GM21360 (cell line): ENCODE measurements around the gene TSHZ3.

Experiments used
- ATAC-seq: cut with Tn5 transposase; IDR thresholded peaks from one replicate; pipeline ENCODE4 v1.9.1; 2021; ENCODE audit warnings: mild to moderate bottlenecking, moderate library complexity; ENCODE audit not compliant: unreplicated experiment

Gene TSHZ3

DNA sequence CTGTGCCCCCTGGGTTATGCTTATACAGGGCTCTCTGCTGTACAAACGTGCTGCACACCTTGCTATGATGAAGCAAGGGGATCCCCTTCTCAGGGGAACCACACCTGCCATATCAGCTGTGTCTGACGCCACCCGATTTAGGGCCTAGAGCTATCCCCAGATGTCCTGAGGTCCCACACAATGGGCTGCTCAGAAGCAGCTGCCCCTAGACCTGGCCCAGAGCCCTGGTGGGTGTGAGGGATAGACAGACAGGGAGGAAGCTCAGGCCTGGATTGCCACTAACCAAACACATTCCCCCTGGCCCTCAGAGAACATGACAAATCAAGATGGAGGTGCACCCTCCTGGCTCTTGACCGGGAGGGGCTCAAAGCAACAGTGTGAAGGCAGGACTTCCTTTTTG lies 59.3 kb downstream of the TSHZ3 start:
- no peak for ATAC-seq

DNA sequence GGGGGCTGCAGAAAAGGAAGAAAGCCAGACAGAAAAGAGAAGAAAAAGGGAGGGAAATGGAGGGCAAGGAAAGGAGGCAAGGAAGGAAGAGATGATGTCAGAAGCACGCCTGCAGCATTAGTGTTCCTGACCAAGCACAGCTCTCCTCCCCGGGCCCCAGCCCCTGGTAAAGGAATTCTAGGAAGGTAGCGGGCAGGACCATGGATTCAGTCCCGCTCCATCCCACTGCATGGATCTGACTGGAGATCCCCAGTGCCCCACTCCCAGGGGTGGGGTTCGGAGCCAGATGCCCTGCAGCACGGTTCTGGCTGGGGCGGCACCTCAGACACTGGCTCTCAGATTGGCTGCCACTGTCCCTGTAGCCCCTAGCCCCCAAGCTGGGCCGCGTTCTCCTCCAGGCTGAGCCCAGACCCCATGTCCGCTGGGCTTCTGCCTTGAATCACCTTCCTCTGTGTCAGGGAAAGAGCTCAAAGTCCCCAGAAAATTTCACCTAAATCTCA lies 59.8 kb downstream of the TSHZ3 start:
- ATAC-seq = no peak

DNA sequence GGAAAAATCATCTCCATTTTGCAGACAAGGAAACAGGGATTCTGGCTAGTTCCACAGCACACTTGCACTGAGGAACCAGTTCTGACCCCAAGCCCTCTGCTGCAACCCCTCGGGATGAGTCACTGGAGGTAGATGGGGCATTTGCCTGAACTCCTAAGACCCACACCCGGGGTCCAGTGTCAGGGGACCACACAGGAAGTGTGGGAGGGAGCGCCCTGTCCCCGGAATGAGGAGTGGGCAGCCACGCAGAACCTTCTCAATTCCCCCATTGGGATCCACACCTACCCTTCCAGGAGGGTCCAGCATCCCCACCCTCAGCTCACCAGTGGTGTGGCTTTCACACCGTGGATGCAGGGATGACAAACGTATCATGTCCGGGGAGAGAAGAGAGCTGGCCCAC lies 62.7 kb downstream of the TSHZ3 start:
- ATAC-seq = no peak

DNA sequence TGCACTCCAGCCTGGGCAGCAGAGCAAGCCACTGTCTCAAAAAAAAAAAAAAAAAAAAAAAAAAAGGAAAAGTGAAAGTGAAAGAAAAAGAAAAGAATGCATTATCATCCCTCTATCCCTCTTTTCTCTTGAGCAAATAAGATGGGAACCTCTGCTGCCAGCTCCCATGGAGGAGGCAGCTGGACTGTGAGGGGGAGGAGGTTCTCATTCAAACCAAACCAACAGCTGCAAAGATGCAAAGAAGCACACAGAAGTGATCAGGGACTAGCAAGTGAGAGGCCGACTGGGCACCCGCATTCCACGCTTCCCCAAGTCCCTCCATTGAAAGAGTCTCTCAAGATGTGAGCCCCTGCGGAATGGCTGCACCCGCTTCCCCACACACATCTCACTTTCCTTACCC lies 63.5 kb downstream of the TSHZ3 start:
- no peak for ATAC-seq

DNA sequence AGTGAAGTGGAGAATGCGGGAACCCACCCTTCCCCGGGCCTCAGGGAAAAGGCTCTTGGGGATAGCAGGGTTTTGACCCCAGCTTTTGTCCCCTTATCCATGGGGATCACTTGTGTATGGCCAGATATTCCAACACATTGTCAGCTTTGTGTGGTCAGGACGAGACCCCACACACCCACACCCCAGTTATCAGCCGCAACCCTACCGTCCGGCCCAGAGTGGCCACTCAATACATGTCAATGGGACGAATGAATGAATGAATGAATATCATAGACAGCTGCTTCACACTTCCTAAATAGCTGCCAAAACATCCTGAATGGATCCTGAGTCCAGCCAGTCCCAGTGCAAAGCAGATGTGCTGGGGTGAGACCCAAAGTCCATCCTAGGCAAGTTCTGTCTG lies 64.6 kb downstream of the TSHZ3 start:
- no peak for ATAC-seq

DNA sequence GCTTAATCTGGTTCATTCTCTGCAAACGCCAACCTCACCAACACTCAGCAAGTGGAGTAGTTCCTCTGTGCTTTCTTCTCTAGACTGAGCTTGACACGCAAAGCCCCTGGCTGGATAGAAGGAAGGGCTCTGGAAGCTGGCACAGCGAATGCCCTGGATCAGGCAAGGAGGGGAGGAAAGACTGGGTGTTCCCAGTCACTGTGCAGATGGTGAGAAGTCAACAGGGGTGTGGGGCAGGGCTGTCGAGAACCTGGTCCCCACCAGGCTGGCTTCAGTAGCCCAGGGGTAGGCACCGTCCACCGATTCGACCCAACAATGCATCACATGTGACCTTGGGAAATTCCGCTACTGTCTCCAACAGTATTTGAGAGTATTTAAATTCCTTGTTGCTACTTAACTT lies 65.5 kb downstream of the TSHZ3 start:
- ATAC-seq = no peak

DNA sequence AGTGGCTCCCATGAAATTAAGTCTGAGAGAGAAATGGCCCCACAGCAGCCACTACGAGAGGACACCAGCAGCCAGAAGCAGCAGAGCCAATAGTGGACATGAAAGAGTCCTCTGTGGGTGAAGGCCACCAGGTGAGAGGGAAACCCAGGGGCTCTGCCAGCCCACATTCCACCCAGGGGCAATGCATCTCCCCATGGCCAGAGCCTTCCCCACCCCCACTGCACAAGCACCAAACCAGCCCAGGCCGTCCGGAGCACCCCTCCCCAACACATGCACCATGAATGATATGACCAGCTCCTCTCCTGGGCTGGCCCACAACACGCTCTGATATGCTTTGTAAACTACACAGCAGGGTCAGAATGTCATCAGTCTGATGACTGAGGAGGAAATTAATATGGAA lies 66.9 kb downstream of the TSHZ3 start:
- no peak for ATAC-seq

DNA sequence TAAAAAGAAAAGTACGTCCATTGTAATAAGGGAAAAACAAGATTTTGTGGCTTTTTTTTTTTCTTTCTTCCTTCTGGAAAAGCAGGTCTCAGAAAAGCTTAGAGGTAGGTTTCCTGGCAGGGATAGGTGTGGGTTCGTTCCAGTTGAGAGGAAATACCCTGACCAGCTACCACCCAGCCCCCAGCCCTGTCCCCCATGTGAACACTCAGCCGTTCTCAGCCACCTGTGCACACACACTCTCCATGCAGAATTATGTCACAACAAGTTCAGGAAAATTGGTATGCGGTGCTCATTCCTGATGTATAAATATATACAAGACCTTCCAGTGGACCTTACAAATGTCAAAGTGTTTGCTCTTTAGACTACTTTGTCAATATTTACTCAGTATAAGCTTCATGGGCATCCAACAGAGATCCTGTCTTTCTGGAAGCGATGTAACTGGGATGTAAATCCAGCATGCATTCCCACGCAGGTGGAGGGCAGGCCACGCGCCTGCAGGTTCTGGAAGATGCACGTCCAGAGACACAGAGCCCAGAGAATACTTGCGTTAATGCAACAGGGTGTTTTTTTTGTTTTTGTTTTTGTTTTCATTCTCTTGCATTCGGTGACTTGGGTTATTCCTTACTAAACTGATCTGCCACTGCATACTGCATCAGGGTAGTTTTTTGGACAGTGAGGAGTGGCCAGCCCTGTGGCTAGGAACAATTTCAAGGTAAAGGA lies 68.8 kb downstream of the TSHZ3 start:
- no peak for ATAC-seq

DNA sequence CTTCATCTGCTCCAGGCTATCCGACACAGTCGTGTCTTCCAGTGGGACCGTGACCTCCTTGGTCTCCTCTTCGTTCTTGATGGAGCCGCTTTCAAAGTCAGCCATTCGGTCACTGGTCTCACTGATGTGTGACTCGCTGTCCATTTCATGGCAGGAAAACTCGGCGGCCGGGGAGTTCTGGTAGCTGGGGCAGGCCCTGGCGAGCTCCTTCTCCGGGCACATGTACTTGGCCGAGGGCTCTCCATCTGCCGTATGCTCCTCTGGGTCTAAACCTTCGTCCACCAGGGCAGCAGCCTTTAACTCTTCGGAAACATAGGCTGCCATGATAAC lies 69.8 kb downstream of the TSHZ3 start:
- ATAC-seq = no peak

DNA sequence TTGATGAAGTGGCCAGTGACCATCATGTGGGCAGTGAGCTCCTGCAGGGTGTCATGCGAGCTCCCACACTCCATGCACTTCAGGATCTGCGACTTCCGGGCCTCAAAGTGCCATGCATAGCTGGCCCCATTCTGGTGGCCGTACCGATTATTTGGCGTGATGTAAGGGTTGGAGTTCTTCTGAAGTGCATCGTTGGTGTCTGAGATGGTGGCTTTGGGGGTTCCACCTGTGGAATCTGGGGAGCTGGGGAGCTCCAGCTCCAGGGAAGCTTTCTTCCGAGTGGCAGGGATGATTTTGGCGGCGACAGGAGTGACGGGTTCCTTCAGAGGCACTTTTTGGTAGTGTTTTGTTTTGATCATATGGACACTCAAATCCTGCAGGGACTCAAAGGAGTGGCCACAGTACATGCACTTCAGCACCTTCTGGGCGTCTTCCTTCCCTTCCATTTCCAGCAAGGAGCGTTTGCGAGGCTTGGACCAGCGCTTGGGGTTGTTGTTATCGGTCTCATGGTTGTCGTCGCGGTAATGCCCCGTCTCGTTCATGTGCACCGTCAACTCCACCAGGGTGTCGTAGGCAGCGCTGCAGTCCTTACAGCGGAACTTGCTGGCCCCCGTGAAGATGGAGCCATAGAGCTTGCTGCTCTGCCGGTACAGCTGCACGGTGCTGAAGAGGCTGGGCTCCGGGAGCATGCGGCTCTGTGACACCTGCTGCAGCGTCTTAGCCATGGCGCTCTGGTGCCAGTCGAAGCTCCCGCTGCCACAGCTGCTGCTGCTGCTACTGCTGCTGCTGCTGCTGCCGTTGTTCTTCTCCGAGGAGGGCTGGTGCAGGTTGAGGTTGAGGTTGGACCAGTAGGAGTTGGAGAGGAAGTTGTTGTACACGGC lies 70.4 kb downstream of the TSHZ3 start:
- ATAC-seq = no peak

DNA sequence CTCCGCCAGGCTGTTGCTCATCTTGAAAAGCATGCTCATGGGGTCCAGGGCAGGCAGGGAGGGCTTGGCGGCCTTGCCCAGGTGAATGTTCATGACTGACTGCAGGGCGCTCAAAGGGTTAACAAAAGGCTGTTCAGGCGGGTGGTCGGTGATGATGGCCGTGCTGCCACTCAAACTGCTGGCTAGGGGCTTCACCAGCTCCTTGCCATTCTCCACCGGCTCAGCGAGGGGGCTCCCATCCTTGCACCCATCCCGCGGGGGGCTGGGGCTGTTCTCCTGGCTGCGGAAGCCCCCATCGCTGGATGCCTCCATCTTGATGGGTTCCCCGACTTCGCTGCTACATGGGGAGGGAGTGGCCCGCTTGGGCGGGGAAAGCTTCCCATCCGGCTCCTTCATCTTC lies 71.7 kb downstream of the TSHZ3 start:
- no peak for ATAC-seq

DNA sequence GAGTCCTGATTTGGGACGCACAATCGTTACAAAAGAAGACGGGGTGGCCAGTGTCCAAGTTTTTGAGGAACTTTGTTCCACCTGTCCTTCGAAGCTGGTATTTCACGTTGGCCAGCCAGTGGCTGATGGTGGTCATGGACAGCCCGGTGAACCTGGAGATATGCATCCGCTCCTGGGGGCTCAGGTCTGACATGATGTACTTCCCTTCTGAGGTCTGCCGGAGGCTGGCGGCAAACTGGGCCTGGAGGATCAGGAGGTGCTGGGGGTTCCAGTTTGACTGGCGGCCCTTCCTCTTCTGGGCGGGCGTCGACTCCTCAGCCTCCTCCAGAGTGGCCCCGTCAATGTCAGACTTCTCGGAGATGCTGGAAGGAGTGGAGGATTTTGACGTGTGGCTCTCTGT lies 72.4 kb downstream of the TSHZ3 start:
- ATAC-seq = no peak

DNA sequence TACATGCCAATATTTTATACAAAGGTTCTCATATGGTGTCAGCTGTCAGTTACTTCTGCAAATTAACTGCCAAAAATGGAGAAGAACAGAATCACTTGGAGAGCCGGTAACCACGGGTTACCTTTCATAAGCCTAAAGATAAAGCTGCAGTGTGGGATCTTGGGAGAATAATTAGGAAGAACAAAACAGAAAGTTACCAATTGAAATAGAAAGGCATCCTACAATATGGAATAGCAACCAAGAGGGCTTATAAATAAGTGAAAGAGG lies 74.2 kb downstream of the TSHZ3 start:
- ATAC-seq = no peak

DNA sequence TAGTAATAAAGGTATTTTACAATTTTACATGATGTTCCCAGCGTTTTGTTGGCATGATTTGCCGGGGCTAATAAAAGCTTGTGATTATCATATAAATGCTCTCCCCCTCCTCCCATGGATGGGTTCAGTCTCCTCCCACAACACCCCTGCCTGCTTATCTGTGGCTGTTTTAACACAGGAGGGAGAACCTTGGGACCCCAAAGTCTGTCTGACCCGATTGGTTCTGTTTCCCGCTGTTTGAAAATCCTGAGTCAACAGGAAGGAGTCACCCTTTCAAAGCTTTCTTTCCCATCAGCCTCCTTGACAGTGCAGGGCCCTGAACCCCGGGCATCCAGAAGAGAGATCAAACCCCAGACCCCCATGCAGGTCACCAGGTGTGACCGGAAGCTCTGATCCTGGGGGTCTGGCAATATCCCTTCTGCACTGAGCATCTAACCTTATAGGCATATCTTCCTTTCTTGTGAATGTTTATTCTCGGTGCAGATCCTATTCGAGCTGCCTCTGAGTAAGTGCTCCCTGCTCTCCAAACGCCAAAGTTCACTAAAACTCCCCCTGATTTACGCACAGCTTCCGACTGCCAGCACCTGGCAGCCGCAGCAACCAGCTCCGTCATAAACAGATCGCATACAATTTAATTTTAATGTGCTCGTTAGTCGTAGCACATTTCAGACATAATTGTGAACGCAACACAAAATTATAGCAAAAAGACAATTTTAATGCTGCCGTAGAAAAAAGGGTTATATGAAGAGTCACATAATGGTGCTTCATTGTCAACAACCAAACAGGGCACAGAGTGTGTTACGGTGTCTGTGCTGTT lies 74.8 kb downstream of the TSHZ3 start:
- no peak for ATAC-seq

DNA sequence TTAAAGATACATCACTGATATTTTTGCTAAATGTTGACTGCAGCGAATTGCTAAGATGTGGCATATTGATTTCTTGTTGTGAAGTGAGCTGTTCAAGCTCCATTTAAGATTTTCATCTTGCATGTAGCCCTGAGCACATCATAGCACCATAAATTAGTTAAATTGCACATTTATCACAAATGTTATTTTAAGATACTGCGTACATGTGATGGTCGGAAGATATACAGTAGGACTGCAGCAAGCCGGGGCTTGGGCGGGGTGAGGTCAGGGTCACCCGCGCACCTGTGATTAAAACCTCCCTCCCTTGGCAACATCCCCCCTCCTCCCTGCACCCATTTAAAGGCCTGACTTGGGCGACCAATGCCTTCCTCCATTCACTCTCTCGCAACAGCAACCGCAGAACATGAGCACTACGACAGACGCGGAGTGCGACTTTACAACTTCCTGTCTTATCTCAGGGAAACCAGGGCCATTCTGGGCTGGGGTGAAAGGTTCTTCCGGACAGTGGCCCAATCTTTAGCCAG lies 76.6 kb downstream of the TSHZ3 start:
- ATAC-seq = no peak

DNA sequence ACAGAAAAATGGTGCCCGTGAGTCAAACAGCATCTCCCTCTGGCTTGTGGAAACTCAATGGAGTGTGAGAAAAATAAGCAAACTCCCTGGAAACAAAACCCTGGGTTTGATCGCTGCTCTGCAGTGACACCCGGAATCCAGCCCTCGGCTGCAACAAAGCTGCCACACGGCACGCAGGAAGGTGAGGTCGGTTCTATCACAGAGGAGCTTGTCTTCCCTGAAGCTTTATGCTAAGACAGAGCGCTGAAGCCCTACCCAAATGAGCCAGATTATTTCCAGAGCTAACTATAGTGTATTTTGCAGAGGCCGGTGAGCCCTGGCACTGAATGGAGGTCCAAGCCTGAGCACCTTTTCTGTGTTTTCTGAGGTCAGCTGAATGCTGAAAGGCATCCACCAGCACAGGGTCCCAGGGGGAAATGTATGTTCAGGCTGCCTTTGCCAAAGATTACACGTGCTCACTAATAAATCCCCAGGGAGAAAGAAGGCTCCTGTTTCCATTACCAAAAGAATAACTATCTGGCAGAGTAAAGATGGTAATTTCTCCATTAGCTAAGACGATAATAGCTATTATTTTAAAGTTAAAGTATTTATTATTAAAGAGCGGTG lies 77.8 kb downstream of the TSHZ3 start:
- no peak for ATAC-seq

DNA sequence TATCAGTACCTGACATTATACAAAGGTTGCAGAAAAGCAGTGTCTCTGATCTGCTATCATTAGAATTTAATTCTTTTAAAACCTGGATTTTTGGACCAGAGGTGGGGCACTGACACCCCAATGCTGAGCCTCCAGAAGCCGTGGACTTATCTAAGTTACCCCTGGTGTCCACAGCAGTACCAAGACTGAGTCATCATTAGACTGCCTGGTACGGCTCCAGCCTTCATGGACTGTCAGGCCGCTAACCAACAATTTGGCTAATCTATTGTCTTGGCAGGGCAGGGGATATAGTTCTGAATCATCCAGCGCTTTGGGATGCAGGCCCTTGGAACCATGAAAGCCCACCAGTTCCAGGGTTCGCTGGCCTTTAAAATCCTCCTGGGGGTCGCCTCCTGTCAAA lies 78.3 kb downstream of the TSHZ3 start:
- no peak for ATAC-seq

DNA sequence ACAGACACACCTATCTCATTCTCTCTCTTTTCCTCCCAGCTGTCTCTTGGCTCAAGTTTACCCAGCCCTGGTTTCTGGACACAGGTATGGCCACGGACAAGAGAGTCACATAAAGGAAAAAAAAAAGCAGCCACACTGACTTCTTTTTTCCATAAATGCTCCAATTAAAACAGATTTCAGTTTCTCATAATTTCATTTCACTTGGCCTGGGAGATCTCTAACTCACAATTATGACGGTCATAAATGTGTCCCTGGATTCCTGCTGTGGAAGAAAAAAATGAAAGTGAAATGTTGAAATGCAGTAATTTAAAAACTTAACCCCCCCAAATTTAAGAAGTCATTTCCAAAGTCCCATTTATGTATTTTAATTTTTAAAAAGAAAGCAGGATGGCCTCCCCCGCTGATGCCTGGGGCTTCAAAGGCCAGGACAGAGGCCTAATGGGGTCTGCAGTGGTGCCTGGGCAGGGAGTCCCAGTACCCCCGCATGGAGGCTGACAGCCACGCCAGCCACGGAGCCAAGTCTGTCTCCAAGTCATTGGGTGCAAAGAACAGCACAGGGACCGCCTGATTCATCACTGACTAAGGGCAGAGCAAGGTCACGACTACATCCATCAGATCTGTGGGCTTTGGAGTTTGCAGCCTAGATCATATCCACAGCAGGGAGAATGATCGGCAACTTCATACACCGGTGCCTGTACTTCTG lies 79.7 kb downstream of the TSHZ3 start:
- no peak for ATAC-seq

DNA sequence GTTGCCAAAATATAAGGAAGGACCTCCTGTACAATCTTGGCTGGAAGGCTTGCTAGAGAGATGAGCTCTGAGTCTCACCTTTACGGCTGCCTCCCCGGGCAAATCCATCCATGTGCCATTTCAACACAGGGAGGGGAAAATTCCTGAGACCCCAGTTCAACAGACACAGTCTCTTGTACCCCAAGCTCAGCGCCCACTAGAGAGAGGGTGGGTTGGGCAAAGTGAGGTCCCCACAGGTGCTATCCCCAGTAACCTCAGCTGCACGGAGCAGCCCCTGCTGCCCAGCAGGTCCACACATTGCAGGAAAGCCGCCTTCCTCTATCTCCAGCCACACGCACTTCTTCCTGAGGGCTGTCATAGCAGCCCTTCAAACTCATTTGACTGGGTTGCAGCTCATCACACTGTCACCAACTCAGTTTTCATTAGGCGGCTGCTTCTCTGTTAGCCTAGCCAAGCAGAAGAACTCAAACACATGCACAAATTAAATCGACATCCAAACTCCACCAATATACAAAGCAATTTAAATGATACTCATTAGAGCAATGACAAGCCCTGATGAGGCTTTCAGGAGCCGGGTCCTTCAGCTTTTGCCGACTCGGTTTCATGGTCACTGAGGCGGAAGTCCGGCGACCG lies 80.4 kb downstream of the TSHZ3 start:
- no peak for ATAC-seq

DNA sequence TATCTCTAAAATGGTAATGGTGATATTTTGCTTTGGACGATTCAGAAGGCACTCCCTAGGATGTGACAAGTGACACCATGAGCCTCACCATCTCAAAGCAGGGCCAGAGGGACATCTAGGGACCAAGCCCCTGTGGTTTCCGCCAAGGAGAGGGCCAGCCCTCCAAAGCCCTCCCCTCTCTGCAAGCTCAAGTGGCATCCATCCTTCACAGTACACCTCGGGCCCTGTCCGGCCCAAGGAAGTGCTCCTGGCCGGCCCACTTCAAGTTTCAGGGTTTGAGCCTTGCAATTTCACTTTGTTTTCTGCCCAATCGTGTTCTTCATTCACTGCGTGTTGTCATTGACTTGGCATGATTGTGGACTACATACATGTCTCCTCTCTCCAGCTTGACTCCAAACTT lies 82.5 kb downstream of the TSHZ3 start:
- ATAC-seq = no peak
